Adrenal gland (tissue), 12 donors: ENCODE measurements around the gene MAP7D1. TPM values are rescaled to one million over a fixed set of nuclear protein-coding genes. Genes with fewer than 3 reads are reported as not detected.
A peak's percentile ranks its signal among the peaks of the same experiment; 100 is the strongest.

ENCODE experiments used
- DNase-seq, 7 donors: peaks; one replicate each; pipeline ENCODE4 v3.0.0-alpha.2; 2019 to 2020
- H3K27ac ChIP-seq, 5 donors: fragments of 200-600 bp; sonication (generic) in 4 of 5; 1 replicate in 3 of 5; 2 replicates in 2 of 5; pipeline versions ENCODE4 v1.5.1 to v1.8.0; 2016 to 2020; ENCODE audit warnings: mild to moderate bottlenecking in 1 of 5
- H3K27me3 ChIP-seq: fragments of 200-600 bp; 2 replicates; pipeline ENCODE4 v1.8.0; 2021
- H3K36me3 ChIP-seq, 2 donors: fragments of 200-600 bp; replicated peaks in 1 of 2; 1 replicate in 1 of 2; 2 replicates in 1 of 2; pipeline versions ENCODE4 v1.5.1 to v1.8.0; 2018 to 2022
- H3K4me1 ChIP-seq, 2 donors: fragments of 200-600 bp; replicated peaks in 1 of 2; 1 replicate in 1 of 2; 2 replicates in 1 of 2; pipeline versions ENCODE4 v1.5.1 to v1.8.0; 2018 to 2021
- H3K4me3 ChIP-seq, 4 donors: fragments of 200-600 bp; sonication (generic) in 3 of 4; one replicate each; pipeline ENCODE4 v1.5.1; 2016 to 2018
- H3K9me3 ChIP-seq, 3 donors: fragments of 200-600 bp; sonication (generic) in 1 of 3; replicated peaks in 1 of 3; 1 replicate in 2 of 3; 2 replicates in 1 of 3; pipeline versions ENCODE4 v1.5.1 to v1.8.0; 2016 to 2021
- CTCF ChIP-seq, 6 experiments: fragments of 450-650 bp in 4 of 6; fragments of 200-600 bp in 2 of 6; sonication (generic) in 1 of 6; IDR thresholded peaks; 1 replicate in 5 of 6; 2 replicates in 1 of 6; pipeline versions ENCODE4 v1.5.1 to v1.8.0; 2016 to 2021; ENCODE audit warnings: antibody characterized with exemption in 6 of 6, mild to moderate bottlenecking in 2 of 6, moderate library complexity in 1 of 6
- POLR2A ChIP-seq, 2 donors: fragments of 450-650 bp; IDR thresholded peaks; one replicate each; pipeline ENCODE4 v1.6.1; 2017; ENCODE audit warnings: antibody characterized with exemption in 2 of 2, mild to moderate bottlenecking in 2 of 2, moderate library complexity in 1 of 2
- WGBS, 4 donors: extraction: QIAGEN DNeasy Blood & Tissue Kit in 2 of 4; methylation state at CpG; one replicate each; pipeline versions ENCODE4 v1.1.5 to v1.1.7; 2013 to 2017; 5-methylcytosine and 5-hydroxymethylcytosine counted together
- intact Hi-C, 2 donors: fragments of 100-400 bp; cut with DNase I; formaldehyde crosslinking; loops; one replicate each; pipeline versions ENCODE4 v1.14.1 to v1.15.0; 2022 to 2023
- polyA plus RNA-seq, 3 donors: library from polyadenylated mRNA; stranded (reverse); fragments of 200-250 nt in 2 of 3; fragments of 350-450 nt in 1 of 3; fragmentation: Illumina TruSeq in 1 of 3; extraction: RNeasy Lipid Tissue Mini Kit (QIAGEN cat#74804) in 1 of 3; gene quantifications; one replicate each; pipeline ENCODE4 v1.2.3, GENCODE V29; 2013 to 2014
- total RNA-seq, 9 donors: library from RNA; depleted of rRNA in 4 of 9; stranded (reverse); fragments of >200 nt in 4 of 9; fragments of 120-200 nt in 1 of 9; fragmentation: NEBNext Ultra II Directional in 1 of 9; extraction: Animal tissue kit (Norgen Biotek cat#: 25700) in 1 of 9; gene quantifications; one replicate each; pipeline versions ENCODE4 v1.1.0 to v1.2.4, GENCODE V29; 2013 to 2023
- donor health status: healthy with polysubstance abuse.
- donor health status: Bipolar disorder and iron deficiency.
- donor health status: DM: yes; HTN: yes; CAD: no.
- donor health status: DM: no; HTN: no; CAD: no.
- donor health status: DM: no; HTN: no; CAD: no.
- donor health status: DM: yes; HTN: yes; CAD: no.

The MAP7D1 gene
- total and polyA plus RNA-seq, 12 donors, result 11.8 to 121 (median 68.3) TPM

GRCh38 chr1:36174713-36175112, 18.8 kb downstream of the MAP7D1 start:
- Histone ChIP-seq H3K9me3 (no peaks in the 10 kb centered on the region), H3K4me1 (peaks cover 0 to 21% of the 10 kb centered on the region in 2 donors), H3K27ac (no peak overlapping the region), H3K4me3 (no peak overlapping the region), H3K27me3 (no peaks in the 10 kb centered on the region), H3K36me3 (peaks cover 0 to 91% of the 10 kb centered on the region in 2 donors)
- 84 to 93% (median 90%) methylated on average over 6 to 11 of the region's 11 CpGs for WGBS, 4 donors
- TF ChIP-seq CTCF (IDR thresholded peaks at IDR 0.05) (no peak), POLR2A (IDR thresholded peaks at IDR 0.05) (no peak)
- no peak for DNase-seq
- intact Hi-C loops, result no loop called here

- H3K27me3 ChIP-seq, result no peaks in the 10 kb centered on the region
- peak in 2 of 7 donors; percentile 29 to 72 for DNase-seq
- H3K36me3 ChIP-seq, result peaks cover 0 to 98% of the 10 kb centered on the region in 2 donors
- no peak overlapping the region for H3K4me3 ChIP-seq
- H3K4me1 ChIP-seq, result peaks cover 0 to 15% of the 10 kb centered on the region in 2 donors
- intact Hi-C loops, result no loop called here
- 79 to 84% (median 82%) methylated on average over 9 to 11 of the region's 11 CpGs for WGBS, 4 donors
- H3K9me3 ChIP-seq, result no peaks in the 10 kb centered on the region
- TF ChIP-seq POLR2A (IDR thresholded peaks at IDR 0.05) (no peak), CTCF (IDR thresholded peaks at IDR 0.05) (no peak)
- H3K27ac ChIP-seq, result peak overlapping the region in 1 of 5 donors; percentile 47
These were observed 19.5 kb downstream of the MAP7D1 start for GRCh38 chr1:36175137-36176095.

GRCh38 chr1:36176106-36176949, 20.4 kb downstream of the MAP7D1 start:
- Histone ChIP-seq H3K36me3 (peaks cover 0 to 100% of the 10 kb centered on the region in 2 donors), H3K4me1 (peaks cover 0 to 14% of the 10 kb centered on the region in 2 donors)
- WGBS, 4 donors, result 64 to 80% (median 73%) methylated on average over 50 to 76 of the region's 76 CpGs

More at GRCh38 chr1:36176106-36176949, 20.4 kb downstream of the MAP7D1 start:
- intact Hi-C loops, result no loop called here
- peak overlapping the region in 1 of 5 donors; percentile 47 for H3K27ac ChIP-seq
- DNase-seq, result peak in 1 of 7 donors; percentile 32
- no peak overlapping the region for H3K4me3 ChIP-seq
- TF ChIP-seq POLR2A (IDR thresholded peaks at IDR 0.05) (no peak), CTCF (IDR thresholded peaks at IDR 0.05) (peak in 3 of 6 experiments; percentile 14 to 44 (median 34))
- no peaks in the 10 kb centered on the region for H3K27me3 ChIP-seq
- H3K9me3 ChIP-seq, result no peaks in the 10 kb centered on the region
